ENCODE results near the gene ZNF135. TPM values are rescaled to one million over a fixed set of nuclear protein-coding genes. Genes with fewer than 3 reads are reported as not detected.

ZNF135 gene
- total RNA-seq, 1 donor from 2014 or later = 3.6 TPM

GRCh38 chr19:58086825-58087710, 28.0 kb downstream of the ZNF135 start:
- Histone ChIP-seq H3K27ac (no peak overlapping the region), H3K4me1 (no peaks in the 10 kb centered on the region), H3K4me3 (no peak overlapping the region), H3K9me3 (peaks cover 77% of the 10 kb centered on the region), H3K36me3 (peaks cover 24% of the 10 kb centered on the region), H3K27me3 (ENCODE audit: low read depth) (no peaks in the 10 kb centered on the region)
- no peak for TF ChIP-seq CTCF (IDR thresholded peaks at IDR 0.05)
- intact Hi-C loops (cut with DNase I) = no loop called here
- DNase-seq = no peak
- ATAC-seq = no peak

DNA sequence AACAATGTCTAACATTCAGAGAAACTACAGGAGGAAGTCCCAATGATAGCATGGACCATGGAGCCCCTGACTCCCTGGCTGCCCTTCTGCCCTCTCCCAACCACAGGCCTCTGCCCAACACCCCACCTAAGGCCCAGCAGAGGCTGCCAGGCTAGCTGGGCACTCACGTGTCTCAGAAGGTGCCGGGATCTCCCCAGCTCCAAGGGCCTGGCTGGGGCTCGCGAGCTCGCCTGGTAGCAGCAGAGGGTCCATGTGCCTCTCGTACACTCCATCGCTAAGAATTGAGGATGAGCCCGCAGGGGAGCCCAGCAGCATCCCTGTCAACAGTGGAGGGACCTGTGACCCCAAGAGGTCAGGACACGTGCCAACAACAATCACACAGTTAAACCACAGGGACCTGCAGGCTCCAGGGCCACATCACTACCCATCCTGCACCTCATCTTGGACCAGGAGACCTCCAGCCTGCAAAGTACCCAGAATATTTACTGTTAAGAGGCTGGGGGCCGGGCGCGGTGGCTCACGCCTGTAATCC, 29.5 kb downstream of the ZNF135 start:
- no peak for TF ChIP-seq CTCF (IDR thresholded peaks at IDR 0.05)
- H3K4me1 ChIP-seq = no peaks in the 10 kb centered on the region
- DNase-seq (no peak), ATAC-seq (no peak)
- intact Hi-C loops (cut with DNase I) = no loop called here
- no peak overlapping the region for H3K4me3 ChIP-seq
- peaks cover 68% of the 10 kb centered on the region for H3K9me3 ChIP-seq
- no peak overlapping the region for H3K27ac ChIP-seq
- H3K36me3 ChIP-seq = peaks cover 24% of the 10 kb centered on the region
- H3K27me3 ChIP-seq (ENCODE audit: low read depth) = no peaks in the 10 kb centered on the region

DNA sequence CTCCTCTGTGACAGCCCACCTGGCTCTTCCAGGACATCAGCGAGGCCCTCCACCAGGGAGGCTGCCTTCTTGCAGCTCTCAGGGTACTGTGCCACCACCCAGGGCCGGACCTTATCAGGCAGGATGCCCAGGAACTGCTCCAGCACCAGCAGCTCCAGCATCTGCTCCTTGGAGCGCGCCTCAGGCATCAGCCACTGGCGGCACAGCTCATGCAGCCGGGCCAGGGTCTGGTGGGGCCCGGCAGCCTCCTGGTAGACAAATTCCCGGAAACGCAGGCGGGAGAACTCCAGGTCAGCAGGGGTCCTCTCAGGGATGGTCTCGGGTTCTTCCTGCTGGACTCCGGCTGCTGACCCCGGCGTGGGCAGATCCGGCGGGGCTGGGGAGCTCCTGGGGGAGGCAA, 30.8 kb downstream of the ZNF135 start:
- intact Hi-C loops (cut with DNase I) = no loop called here
- TF ChIP-seq CTCF (IDR thresholded peaks at IDR 0.05) = no peak
- ATAC-seq (no peak), DNase-seq (no peak)
- Histone ChIP-seq H3K27ac (no peak overlapping the region), H3K9me3 (peaks cover 63% of the 10 kb centered on the region), H3K27me3 (ENCODE audit: low read depth) (no peaks in the 10 kb centered on the region), H3K4me3 (no peak overlapping the region), H3K36me3 (peaks cover 20% of the 10 kb centered on the region), H3K4me1 (no peaks in the 10 kb centered on the region)

DNA sequence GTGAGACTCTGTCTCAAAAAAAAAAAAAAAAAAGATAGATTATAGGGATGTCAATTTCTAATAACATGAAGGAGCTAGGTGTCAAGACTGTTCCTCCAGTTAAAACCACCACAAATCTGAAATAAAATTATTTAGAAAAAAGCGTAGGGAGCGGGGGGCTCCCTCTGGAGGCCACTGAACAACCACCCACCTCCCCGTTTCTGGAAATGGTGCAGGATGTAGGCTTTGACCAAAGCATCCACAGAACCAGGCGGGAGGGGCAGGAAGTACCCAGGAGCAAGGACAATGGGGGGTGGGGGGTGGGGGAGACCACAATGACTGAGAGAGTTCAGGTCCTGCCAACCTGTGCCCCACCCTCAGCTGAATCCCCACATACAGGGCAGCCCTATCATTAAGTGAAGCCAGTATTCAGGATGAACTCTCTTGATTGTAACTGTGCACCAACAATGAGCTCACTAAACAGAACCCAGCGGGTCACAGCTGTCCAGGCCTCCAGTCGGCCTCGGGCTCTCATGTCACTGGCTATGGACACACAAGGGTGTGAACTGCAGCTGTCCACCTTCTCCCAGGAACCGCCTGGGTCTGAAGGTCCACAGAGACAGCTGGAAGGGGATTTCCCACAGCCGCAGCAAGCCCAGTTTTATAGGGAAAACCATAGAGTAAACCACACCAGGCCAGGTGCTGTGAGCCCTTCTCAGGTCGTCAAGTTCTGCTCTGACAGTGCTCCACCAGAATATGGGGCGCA, 32.3 kb downstream of the ZNF135 start:
- DNase-seq = no peak
- H3K36me3 ChIP-seq = peaks cover 9% of the 10 kb centered on the region
- H3K27me3 ChIP-seq (ENCODE audit: low read depth) = no peaks in the 10 kb centered on the region
- ATAC-seq = no peak
- no peak overlapping the region for H3K27ac ChIP-seq
- H3K4me1 ChIP-seq = no peaks in the 10 kb centered on the region
- no peak for TF ChIP-seq CTCF (IDR thresholded peaks at IDR 0.05)
- H3K9me3 ChIP-seq = peaks cover 55% of the 10 kb centered on the region
- H3K4me3 ChIP-seq = no peak overlapping the region
- intact Hi-C loops (cut with DNase I) = no loop called here

DNA sequence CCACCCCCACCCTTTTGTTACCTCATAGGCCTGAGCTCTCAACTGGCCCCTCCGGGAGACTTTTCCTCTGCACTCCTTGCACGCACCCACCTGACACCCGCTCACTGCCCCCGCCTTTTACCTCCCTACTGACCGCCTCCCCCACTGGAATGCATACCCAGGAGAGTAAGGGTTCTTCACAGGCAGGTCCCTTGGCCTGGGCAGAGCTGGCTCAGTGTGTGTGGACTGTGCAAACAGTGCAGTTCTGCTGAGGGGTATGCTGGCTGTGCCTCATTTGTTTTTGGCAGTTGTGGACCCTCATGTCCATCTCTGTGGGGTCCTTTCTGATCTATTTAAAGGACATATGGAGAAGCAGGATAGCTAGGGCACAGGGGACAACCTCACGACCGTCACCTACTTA, 34.0 kb downstream of the ZNF135 start:
- Histone ChIP-seq H3K4me1 (no peaks in the 10 kb centered on the region), H3K4me3 (no peak overlapping the region), H3K9me3 (peaks cover 45% of the 10 kb centered on the region), H3K27me3 (ENCODE audit: low read depth) (no peaks in the 10 kb centered on the region), H3K36me3 (no peaks in the 10 kb centered on the region), H3K27ac (no peak overlapping the region)
- no peak for TF ChIP-seq CTCF (IDR thresholded peaks at IDR 0.05)
- intact Hi-C loops (cut with DNase I) = no loop called here
- DNase-seq = no peak
- no peak for ATAC-seq
